Midbrain (tissue), 1 donor: ENCODE measurements around the gene NR2E1.

Experiments used
- DNase-seq: peaks from one replicate; lab custom pipeline; 2025; lab: John Stamatoyannopoulos, UW

NR2E1 gene

DNA sequence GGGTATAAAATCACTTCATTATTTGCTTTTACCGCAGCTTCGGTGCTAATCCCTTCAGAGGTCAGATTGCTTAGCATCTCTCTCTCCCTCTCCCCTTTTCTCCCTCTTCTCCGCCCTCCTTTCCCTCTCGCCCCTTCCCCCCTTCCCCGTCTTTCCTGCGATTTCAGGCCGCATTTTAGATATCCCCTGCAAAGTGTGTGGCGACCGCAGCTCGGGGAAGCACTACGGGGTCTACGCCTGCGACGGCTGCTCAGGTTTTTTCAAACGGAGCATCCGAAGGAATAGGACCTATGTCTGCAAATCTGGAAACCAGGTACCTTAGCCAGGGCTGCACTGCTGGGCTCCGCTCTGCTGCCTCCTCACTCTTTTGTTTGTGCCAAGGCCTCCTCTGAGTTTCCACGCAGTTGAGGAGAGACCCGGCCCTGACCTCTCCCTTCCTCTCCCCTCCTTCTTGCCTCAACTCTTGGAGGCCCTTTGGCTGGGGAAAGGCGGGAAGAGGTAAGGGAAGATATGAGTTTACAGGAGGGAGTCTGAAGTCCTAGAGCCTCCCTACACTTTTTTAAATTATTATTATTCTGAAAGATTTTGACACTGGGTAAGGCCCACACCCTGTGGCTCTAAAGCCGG is 5.6 kb downstream of the NR2E1 start:
- DNase-seq: no peak

DNA sequence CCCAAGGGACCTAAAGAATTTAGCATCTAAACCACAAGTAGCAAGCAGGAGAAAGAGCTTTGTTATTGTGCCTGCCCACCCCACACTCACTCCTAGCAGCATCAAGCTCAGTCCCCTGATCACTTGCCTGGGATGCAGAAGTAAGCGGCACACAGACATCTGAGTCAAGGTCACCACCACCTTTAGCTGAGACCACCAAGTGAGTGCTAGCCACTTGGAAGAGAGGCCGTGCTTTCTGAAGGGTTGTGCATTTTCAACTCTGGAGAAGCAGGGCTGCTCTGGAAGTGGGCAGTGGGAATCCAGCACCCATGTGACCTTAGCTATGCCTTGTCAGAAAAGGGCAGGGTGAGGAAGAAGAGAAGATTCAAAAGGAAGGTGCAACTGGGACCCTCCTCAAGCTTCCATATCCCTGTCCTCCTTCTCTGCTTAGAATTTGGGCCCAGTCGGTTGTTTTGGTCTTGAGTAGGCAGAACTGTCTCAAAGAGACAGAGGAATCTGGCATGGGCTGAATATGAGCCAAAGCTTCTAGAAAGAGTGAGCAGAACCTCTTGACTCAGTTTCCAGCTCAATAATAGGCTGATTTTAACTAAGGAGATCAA is 6.2 kb downstream of the NR2E1 start:
- DNase-seq: no peak

DNA sequence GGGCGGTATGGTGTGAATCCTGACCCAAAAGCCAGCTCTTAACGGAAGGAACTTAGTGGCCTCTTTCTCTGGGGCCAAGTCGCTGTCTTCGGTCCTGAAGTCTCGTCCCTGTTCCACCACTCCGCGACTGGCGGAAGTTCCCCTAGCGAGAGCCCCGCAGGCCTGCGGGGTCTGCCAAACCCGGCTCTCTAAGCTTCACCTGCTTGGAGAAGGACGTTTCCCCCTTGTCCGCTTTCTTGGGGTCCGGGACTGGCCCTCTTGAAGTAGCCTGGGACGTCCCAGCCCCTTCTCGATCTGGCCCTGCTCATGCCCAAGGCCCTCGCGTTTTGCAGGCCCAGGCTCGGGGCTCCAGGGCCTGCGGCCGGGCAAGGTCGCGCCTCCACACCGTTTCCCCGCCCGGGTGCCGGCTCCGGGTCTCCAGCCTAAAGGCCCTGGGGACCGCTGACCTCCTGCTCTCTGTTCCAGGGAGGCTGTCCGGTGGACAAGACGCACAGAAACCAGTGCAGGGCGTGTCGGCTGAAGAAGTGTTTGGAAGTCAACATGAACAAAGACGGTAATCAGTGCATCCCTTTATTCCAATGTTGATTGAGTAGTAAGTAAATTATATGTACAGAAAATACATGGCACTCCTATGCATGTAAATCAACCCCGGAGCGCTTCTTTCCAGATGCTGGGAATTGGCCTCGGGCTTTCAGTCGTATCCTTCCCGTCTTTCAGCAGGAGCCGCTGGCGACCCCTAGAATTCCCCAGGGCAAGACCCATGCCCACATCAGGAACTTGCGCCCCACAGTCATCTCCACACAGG is 8.8 kb downstream of the NR2E1 start:
- no peak for DNase-seq

DNA sequence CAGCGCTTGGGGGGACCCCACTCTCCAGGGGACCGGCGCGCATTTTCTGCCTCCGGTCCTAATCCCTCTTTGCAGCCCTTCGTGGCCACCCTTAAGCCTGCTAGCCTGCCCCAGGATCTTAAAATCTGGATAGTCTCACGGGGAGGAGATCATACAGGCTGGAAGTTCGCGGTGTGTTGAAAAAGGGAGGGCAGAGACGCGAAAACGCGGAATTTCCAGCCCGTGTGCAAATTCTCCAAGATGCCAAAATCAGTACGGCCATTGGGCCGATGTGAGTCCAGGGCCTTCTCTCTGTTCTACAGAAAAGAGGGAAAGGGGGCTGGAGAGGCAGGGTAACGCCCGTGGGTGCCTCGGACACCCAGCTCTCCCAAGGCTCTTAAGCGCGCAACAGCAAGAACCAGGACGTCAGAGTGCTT is 9.4 kb downstream of the NR2E1 start:
- no peak for DNase-seq

DNA sequence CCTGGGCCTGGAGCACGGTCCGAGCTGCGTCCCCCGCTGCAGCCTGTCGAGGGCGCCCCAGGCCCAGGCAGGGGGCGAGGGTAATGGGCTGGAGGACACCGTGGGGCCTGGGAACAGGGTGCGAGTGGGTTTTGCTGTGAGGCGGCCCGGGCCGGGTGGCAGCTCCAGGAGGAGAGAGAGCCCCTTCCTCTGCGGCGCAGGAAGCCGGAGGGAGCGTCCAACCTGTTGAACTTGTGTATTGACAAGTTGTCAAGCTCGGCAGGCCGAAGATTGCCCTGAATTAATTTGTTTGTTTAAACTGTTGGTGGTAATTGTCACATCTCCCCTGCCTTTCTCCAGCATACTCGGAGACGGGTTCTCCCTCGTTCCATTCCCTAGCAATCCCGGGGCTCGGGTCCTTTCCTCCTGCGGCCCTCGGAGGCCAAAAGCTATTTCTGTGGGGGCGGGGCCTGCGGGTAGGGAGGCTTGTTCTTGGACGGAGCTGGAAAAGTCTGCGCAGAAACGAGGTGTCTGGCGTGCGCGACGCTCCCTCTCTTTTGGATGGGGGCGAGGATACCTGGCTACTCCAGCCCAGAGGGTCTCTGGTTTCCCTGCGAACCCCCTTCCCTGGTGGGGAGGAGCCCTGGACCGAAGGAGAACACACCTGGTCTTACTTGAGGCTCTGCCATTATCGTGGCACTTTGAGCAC is 9.9 kb downstream of the NR2E1 start:
- no peak for DNase-seq

DNA sequence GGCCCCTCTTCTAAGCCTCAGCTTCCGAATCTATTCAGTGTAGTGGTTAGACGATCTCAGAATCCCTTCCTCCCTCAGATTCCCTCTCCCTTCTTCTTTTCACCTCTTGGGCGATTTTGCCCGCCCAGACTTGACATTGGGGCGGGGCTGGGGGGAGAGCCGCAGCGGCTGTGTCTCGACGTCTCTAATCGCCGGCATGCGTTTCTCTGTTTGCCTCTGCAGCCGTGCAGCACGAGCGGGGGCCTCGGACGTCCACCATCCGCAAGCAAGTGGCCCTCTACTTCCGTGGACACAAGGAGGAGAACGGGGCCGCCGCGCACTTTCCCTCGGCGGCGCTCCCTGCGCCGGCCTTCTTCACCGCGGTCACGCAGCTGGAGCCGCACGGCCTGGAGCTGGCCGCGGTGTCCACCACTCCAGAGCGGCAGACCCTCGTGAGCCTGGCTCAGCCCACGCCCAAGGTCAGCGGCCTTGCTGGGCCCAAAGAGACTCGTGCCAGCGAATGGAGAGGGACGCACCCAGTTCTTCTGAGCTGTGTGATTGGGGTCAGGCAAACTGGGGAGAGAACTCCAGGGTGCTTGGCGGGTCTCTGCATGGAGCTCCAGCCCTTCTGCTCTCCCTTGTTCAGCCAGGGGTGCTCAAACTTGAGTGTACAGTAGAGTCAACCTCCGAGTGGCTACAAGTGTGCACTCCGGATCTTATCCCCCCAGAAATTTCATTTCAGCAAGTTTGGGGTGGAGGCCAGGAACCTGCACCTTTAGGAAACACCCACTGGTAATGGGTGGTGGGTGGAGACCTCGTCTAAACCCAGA is 10.7 kb downstream of the NR2E1 start:
- DNase-seq: no peak

DNA sequence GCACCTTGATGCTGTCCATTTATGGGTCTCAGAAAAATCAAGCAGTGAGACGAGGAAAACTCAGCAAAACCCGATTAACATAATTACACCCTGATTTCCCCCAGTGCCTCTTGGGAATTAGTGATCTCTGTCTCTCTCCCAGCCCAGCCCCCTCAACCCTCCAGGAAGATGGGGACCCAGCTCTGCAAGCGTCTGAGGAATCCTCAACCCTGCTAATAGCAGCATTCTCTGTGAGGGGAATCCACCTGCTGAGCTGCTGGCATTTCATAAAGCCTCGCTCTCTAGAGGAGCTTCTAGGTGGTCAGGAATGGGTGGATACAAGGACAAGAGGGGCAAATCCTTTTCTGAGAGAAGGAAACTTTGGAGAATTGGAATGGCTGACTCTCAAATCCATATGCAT is 13.9 kb downstream of the NR2E1 start:
- no peak for DNase-seq

DNA sequence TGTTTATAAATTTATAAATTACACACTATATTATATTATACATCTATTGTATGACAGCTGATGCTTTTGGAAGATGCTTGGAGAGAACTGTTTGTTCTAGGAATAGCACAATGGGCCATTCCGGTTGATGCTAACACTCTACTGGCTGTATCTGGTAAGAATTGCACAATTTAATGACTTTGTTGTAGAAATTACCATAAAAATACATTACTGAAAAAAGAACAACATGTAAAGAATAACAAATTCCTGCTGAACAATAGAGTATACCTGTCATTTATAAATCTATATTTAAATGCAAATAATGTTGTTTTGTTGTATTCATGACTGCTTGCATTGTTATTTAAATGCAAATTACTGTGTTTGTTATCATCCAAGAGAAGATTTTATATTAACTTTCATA is 14.4 kb downstream of the NR2E1 start:
- DNase-seq: no peak

DNA sequence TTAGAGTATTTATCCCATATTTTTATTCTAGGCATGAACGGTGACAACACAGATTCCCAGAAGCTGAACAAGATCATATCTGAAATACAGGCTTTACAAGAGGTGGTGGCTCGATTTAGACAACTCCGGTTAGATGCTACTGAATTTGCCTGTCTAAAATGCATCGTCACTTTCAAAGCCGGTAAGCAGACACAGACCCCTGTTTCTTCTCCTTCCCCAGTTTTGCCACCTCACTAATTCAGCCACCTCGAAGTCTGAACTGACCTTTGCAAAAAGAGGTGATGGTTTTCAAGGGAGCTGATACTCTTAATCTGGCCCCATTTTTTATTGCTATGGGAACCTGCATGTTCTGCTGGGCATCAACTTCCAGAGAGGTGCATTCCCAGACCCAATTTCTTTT is 15.0 kb downstream of the NR2E1 start:
- no peak for DNase-seq

DNA sequence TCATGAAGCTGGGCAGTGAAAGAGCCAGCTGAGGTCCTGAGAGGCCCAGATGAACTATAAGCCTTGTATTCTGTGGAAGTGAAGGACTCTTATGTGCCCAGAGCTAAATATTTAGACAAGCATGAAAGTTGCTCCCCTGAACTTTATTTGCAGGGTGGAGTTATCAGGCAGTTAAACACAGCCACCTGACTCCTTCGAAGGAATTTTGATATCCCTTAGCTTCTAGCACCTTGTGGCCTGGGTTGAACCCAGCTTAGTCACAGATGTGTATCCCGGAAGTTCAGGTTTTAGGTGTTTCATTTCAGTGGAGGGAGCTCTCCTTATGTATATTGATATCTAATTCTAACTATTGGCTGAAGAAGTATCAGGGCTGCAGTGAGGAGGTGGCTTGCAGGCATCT is 20.4 kb downstream of the NR2E1 start:
- DNase-seq: no peak

DNA sequence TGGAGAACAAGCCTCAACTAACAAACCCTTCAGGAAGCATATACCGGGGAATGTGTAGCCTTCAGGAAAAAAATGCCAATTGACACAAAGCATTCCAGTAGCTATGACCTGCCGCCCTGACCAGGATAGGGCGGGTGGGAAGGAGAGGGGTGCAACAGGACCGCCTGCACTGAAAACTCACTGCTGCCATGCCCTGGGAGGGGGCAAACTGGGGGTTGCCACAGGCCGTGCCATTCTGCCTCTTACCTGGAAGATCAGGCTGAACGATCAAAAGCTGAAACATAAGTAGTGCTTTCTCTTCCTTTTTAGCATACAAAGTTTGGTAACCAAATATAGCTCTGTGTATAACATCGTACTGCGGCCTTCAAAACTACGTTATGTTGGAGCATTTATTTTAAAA is 21.7 kb downstream of the NR2E1 start:
- DNase-seq: no peak

DNA sequence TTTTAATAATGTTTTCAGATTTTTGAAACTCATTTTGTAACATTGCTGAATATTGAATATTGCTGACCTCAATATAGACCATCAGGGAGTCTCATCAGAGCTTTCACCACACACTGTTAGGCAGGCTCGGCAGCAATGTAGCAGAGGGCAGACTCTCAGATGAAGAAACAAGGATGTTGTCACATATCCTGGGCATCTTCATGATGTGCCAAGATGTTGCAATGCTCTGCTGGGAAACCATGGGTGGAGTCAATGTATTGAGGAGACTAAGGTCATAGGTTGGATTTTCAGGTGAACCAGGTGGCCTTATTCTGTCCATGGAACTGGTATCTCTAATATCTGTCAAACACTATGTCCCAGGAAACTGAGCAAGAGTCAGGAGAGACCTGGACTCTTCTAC is 27.3 kb downstream of the NR2E1 start:
- no peak for DNase-seq

DNA sequence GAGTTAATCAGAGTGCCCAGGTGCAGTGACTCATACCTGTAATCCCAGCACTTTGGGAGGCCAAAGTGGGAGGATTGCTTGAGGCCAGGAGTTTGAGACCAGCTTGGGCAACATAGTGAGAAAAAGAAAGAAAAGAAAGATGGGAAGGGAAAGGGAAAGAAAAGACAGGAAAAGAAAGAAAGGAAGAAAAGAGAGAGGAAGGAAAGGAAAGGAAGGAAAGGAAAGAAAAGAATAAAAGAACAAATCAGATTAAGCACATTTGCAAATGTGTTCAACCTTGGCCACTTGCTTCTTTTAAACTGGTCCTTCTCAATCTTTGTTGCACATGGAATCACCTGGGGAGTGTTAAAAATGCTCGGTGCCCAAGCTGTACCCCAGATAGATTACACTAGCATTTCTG is 28.0 kb downstream of the NR2E1 start:
- DNase-seq: no peak

DNA sequence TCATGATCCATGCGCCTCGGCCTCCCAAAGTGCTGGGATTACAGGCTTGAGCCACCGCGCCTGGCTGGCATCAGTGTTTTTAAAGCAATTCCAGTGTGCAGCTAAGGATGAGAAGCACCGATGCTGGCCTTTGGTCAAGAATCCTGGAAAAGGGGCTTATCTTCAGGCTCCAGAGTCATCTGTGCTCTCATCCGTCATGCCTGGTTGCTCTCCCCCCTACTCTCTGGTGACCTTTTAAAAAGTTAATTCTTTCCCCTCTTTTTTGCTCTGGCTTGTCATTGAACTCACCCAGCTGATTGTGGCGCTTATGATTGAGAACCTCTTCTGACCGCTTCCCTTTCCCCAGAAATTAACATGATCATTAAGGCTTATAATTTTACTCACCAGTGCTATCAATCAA is 28.7 kb downstream of the NR2E1 start:
- no peak for DNase-seq

DNA sequence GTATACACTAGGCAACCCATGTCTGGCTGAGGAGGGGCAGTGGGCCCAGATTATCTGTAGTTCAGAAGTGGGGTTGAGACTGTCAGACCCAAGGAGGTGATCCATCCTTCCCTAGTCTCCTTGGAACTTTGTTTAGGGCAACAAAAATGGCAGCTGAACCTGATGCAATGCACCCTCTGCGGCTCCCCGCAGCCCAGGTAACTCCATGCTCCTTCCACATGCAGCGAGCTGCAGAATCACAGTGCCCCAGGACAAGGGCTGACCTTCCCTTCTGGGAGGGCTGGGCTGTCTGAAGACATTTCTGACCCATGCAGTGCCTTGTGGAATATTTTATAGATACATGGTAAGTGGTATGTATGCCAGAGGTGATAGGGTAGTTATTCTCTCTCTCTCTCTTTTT is 29.4 kb downstream of the NR2E1 start:
- DNase-seq: no peak

DNA sequence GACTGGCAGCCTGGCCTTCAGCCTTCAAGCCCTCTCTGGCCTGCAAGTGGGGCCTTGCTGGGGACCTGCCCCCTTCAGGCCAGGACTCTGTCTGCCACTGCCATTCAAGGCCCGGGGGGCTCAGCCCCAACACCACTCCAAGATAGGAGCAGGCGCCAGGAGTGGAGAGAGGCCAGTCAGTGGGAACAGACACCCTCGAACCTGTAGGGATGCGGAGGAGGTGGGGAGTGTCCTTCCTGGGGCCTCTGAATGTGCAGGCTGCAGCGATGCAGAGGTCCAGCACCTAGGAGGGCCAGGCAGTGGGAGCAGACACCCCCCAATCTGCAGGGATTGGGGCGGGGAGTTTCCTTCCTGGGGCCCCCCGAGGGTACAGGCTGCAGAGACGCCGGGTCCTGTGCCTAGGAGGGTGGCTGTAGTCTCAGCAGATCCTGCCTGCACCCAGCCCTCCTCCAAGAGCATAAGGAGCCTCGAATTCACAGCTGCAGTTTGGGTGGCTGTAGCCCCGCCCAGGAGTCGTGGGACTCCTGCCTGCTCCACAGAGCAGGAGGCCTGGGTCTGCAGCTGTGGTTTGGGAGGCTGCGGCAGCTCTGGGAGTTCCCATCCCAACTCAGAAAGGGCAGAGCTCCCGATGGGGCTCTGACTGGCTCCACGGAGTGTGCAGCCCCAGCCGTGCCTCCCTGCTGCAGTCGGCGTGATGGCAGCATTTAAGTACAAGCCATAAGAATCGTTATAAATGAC is 33.1 kb downstream of the NR2E1 start:
- DNase-seq: no peak

DNA sequence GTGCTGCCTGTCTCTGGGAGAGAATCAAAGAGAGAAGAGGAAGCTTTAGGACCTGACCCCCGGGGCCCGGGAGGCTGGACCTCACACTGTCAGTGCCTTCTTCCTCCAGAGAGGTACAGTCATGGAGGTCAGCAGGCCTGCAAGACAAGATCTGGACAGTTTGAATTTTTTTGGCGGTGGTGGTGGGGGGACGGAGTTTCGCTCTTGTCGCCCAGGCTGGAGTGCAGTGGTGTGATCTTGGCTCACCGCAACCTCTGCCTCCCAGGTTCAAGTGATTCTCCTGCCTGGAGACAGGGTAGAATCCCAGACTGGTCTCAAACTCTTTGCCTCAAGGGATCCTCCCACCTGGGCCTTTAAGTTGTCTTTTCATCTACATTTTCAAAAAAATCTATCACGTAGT is 34.4 kb downstream of the NR2E1 start:
- no peak for DNase-seq

DNA sequence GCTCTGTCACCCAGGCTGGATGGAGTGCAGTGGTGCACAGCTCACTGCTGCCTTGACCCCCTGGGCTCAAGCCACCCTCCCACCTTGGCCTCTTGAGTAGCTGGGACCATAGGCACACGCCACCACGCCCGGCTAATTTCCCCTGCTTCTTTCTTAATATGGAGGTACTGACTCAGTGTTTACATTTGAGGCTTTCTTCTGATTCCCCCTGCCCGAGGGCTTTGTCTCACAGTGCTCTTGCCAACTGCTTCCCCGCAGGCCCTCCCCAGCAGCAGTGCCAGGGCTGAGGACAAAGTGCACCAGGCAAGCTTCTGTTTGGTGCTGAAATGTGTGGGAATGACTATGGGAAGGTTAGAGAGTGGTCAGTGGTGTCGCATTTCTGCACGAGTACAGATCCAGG is 34.8 kb downstream of the NR2E1 start:
- DNase-seq: no peak

DNA sequence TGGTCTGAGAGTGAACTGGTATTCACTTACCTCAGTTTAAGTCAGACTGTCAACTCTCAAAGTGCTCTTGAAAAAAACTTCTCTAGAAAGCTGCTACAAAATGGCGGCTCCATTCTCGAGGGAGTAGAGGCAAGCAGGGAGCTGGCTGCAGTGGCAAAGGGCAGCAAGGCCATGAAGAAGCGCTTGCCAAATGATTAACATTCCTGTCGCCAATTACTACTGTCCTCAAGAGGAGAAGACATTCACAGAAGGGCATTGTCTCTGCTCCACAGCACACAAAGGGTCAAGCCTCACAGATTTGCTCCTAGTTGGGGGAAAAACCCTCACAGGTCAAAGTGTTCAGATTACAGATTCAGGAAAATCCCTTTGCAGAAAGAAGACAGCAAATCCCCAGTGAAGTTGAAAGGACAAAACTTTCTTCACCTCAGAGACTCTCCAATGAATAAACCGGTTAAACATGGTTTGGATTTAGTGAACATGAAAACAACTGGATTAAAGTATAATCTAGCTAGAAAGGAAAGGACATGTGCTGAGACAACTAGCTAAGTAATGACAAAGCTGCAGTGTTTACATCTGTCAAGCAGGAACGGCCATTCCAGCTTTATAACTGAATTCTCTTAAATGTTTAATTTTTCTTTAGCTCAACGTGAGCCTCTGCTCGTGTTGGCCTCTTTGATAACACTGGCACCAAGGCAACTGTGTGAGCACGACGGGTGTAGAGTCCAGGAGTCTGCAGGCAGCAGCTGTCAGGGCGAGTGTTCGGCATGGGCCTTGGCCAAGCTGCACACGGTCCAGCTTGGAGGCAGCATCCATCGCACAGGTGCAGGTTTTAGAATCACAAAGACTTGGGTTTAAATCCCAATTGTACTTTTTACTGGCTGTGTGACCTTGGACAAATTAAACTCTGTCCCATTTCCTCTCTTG is 37.6 kb downstream of the NR2E1 start:
- no peak for DNase-seq

DNA sequence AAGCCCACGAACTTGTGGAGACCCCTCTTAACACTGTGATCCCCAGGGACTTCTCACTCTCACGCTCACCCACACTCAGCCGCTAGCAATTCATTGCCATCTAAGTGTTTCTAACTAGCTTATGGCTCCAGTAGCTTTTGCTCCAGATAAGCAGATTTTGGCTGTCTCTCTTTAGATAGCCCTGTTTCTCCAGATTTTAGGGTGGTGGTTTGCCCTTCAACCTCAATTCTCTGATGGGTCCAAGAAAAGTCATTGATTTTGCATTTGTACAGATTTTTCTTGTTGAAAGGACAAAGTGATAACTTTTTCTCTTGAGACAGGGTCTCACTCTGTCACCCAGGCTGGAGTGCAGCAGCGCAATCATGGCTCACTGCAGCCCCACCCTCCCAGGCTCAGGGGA is 41.2 kb downstream of the NR2E1 start:
- DNase-seq: no peak
